ENCODE data around the gene ADARB2. TPM values are rescaled to one million over a fixed set of nuclear protein-coding genes. Genes with fewer than 3 reads are reported as not detected.

Gene ADARB2
- total and polyA plus RNA-seq, 3 donors from 2014 or later, result 8.5 to 13.0 (median 10.4) TPM

DNA sequence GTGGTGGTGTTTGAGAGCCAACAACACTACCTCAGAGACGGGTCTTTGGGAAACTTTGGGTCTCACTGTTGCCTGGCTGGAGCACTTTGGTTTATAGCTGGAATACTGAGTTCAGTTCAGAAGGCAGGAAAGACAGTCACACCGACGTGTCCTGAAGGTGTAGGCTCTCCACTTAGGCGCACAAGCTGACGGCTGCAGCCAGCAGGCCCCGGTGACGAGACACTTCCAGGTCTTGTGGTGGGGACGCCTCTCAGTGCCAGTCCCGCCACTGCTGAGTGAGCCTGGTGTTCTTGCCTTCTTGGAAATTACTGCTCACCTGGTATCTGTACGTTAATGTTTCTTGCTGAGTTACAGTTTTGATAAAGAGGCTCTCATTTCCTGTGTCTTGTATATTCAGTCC, 607.1 kb downstream of the ADARB2 start:
- Histone ChIP-seq H3K36me3 (ENCODE audit: low read depth, missing control alignments) (peaks cover 2% of the 10 kb centered on the region), H3K4me3 (no peak overlapping the region), H3K27ac (no peak overlapping the region), H3K9me3 (no peaks in the 10 kb centered on the region), H3K4me1 (no peaks in the 10 kb centered on the region), H3K27me3 (no peaks in the 10 kb centered on the region)
- WGBS, 2 donors, result 90 to 98% methylated on average over 10 of the region's 10 CpGs
- intact Hi-C loops (cut with DNase I; ENCODE audit: low total_unique reads), result no loop called here
- TF ChIP-seq POLR2A (IDR thresholded peaks at IDR 0.05) (no peak), CTCF (IDR thresholded peaks at IDR 0.05) (no peak)
- DNase-seq, result no peak

DNA sequence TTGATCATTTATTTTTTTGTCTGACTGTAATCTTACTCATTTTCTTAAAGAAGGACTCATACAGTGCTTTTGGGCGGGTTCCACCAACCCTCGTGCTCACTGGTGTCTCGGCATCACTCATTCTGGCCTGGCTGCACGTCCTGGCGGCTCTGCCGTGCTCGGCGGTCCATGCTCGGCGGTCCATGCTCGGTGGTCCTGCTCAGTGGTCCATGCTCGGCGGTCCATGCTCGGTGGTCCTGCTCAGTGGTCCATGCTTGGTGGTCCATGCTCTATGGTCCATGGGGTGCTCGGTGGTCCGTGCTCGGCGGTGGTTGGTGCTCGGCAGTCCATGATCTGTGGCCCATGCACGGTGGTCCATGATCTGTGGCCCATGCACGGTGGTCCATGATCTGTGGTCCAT, 608.7 kb downstream of the ADARB2 start:
- H3K27ac ChIP-seq, result no peak overlapping the region
- H3K4me3 ChIP-seq, result no peak overlapping the region
- no peaks in the 10 kb centered on the region for H3K4me1 ChIP-seq
- H3K9me3 ChIP-seq, result no peaks in the 10 kb centered on the region
- H3K36me3 ChIP-seq (ENCODE audit: low read depth, missing control alignments), result peaks cover 2% of the 10 kb centered on the region
- intact Hi-C loops (cut with DNase I; ENCODE audit: low total_unique reads), result no loop called here
- H3K27me3 ChIP-seq, result no peaks in the 10 kb centered on the region
- TF ChIP-seq CTCF (IDR thresholded peaks at IDR 0.05) (no peak), POLR2A (IDR thresholded peaks at IDR 0.05) (no peak)
- DNase-seq, result no peak
- 97 to 100% methylated on average over 12 to 21 of the region's 21 CpGs for WGBS, 2 donors

- 91 to 93% methylated on average over 2 of the region's 2 CpGs for WGBS, 2 donors
Observed at GRCh38 chr10:1128115-1128514, 609.2 kb downstream of the ADARB2 start.

GRCh38 chr10:1127629-1128028, 609.7 kb downstream of the ADARB2 start:
- intact Hi-C loops (cut with DNase I; ENCODE audit: low total_unique reads), result no loop called here
- no peaks in the 10 kb centered on the region for H3K4me1 ChIP-seq
- TF ChIP-seq POLR2A (IDR thresholded peaks at IDR 0.05), result no peak
- no peaks in the 10 kb centered on the region for H3K9me3 ChIP-seq
- H3K27me3 ChIP-seq, result no peaks in the 10 kb centered on the region
- no peak for DNase-seq
- H3K36me3 ChIP-seq (ENCODE audit: low read depth, missing control alignments), result peaks cover 2% of the 10 kb centered on the region
- WGBS, 2 donors, result 89 to 94% methylated on average over 9 to 15 of the region's 15 CpGs
- no peak overlapping the region for H3K4me3 ChIP-seq
- no peak overlapping the region for H3K27ac ChIP-seq

More at GRCh38 chr10:1128115-1128514, 609.2 kb downstream of the ADARB2 start:
- Histone ChIP-seq H3K27ac (no peak overlapping the region), H3K4me3 (no peak overlapping the region), H3K4me1 (no peaks in the 10 kb centered on the region), H3K27me3 (no peaks in the 10 kb centered on the region), H3K36me3 (ENCODE audit: low read depth, missing control alignments) (peaks cover 2% of the 10 kb centered on the region), H3K9me3 (no peaks in the 10 kb centered on the region)
- no peak for DNase-seq
- TF ChIP-seq CTCF (IDR thresholded peaks at IDR 0.05) (no peak), POLR2A (IDR thresholded peaks at IDR 0.05) (no peak)
- intact Hi-C loops (cut with DNase I; ENCODE audit: low total_unique reads), result no loop called here

Measured in testis (tissue), 3 donors.